Activated naive CD8-positive, alpha-beta T cell treated with anti-CD3 and anti-CD28 coated beads, Interleukin-2, amount 10 ng/mL, durations not matched to agents 7 days and 5 days (primary cell): ENCODE results near the gene SLC16A7. TPM values are rescaled to one million over a fixed set of nuclear protein-coding genes. Genes with fewer than 3 reads are reported as not detected.

Experiments used
- ATAC-seq: fragments of 150-1000 bp; cut with Tn5 transposase; one replicate; pipeline ENCODE4 v1.10.0; 2021; ENCODE audit warnings: low read depth, moderate library complexity
- POLR2A ChIA-PET: fragments of 350-600 bp; sonication (Branson Sonifier 250); formaldehyde crosslinking; loops from one replicate; lab custom pipeline; 2021; ENCODE audit warnings: antibody characterized with exemption; lab: Charles Lee
- DNase-seq: peaks from one replicate; pipeline ENCODE4 v3.0.0; 2021
- H3K27ac Mint-ChIP-seq: one replicate; pipeline ENCODE4 v1.8.0; 2022; ENCODE audit warnings: mild to moderate bottlenecking, mixed read lengths
- H3K27me3 Mint-ChIP-seq: one replicate; pipeline ENCODE4 v1.8.0; 2022; ENCODE audit warnings: mild to moderate bottlenecking, moderate library complexity, mixed read lengths
- H3K36me3 Mint-ChIP-seq: one replicate; pipeline ENCODE4 v1.8.0; 2021; ENCODE audit warnings: mild to moderate bottlenecking, mixed read lengths
- H3K4me1 Mint-ChIP-seq: one replicate; pipeline ENCODE4 v1.8.0; 2021; ENCODE audit warnings: mixed read lengths
- H3K4me3 Mint-ChIP-seq: one replicate; pipeline ENCODE4 v1.8.0; 2022; ENCODE audit warnings: mild to moderate bottlenecking, moderate library complexity, mixed read lengths
- H3K9me3 Mint-ChIP-seq: one replicate; pipeline ENCODE4 v1.8.0; 2021; ENCODE audit warnings: mixed read lengths
- total RNA-seq, 2 experiments: library from RNA; stranded (reverse); gene quantifications; one replicate each; pipeline ENCODE4 v1.2.3, GENCODE V29; 2021

SLC16A7 gene
- total RNA-seq, result 10 to 100 TPM; 39.7 to 42.4 TPM

- H3K9me3 Mint-ChIP-seq, result peaks cover 2% of the 10 kb centered on the region
Measured at GRCh38 chr12:59595883-59596540, at the start of gene SLC16A7. Gene SLC16A7 (plus strand): TSS chr12:59596029. CDS start chr12:59704802, 108,773 bp downstream.

GRCh38 chr12:59548930-59549329 lies 46.9 kb upstream of the SLC16A7 start:
- ATAC-seq (no peak), DNase-seq (no peak)
- Mint-ChIP-seq H3K27ac (no peak overlapping the region), H3K4me1 (no peaks in the 10 kb centered on the region), H3K36me3 (no peaks in the 10 kb centered on the region), H3K4me3 (no peak overlapping the region), H3K9me3 (no peaks in the 10 kb centered on the region), H3K27me3 (no peaks in the 10 kb centered on the region)
- POLR2A ChIA-PET, result no interaction called here

More at GRCh38 chr12:59595883-59596540, at the start of gene SLC16A7:
- peak within 1 kb of the TSS; percentile 96 for H3K4me3 Mint-ChIP-seq
- DNase-seq (peak; percentile 84), ATAC-seq (peak; percentile 48)
- peaks cover 20% of the 10 kb centered on the region for H3K36me3 Mint-ChIP-seq
- POLR2A ChIA-PET, result interaction anchor here (1.1 to 1.5 kb wide), 4 partner anchors 12 to 19 kb away, joined by 3 to 8 read pairs (median 7); no protein-coding TSS in a partner anchor
- peak within 1 kb of the TSS; percentile 96 for H3K27ac Mint-ChIP-seq
- no peaks in the 10 kb centered on the region for H3K27me3 Mint-ChIP-seq
- H3K4me1 Mint-ChIP-seq, result peaks cover 38% of the 10 kb centered on the region

- Mint-ChIP-seq H3K27ac (no peak overlapping the region), H3K4me1 (peaks cover under 1% of the 10 kb centered on the region), H3K36me3 (no peaks in the 10 kb centered on the region), H3K27me3 (peaks cover 2% of the 10 kb centered on the region), H3K4me3 (no peak overlapping the region), H3K9me3 (no peaks in the 10 kb centered on the region)
- ATAC-seq (no peak), DNase-seq (no peak)
- POLR2A ChIA-PET, result no interaction called here
Measured at GRCh38 chr12:59559696-59560095, 36.1 kb upstream of the SLC16A7 start.

GRCh38 chr12:59570145-59570544 lies 25.7 kb upstream of the SLC16A7 start:
- DNase-seq (no peak), ATAC-seq (no peak)

GRCh38 chr12:59574406-59574805 lies 21.4 kb upstream of the SLC16A7 start:
- peaks cover 26% of the 10 kb centered on the region for H3K4me1 Mint-ChIP-seq
- no peaks in the 10 kb centered on the region for H3K27me3 Mint-ChIP-seq
- DNase-seq (no peak), ATAC-seq (no peak)
- POLR2A ChIA-PET, result no interaction called here
- peaks cover 8% of the 10 kb centered on the region for H3K36me3 Mint-ChIP-seq
- H3K27ac Mint-ChIP-seq, result no peak overlapping the region
- H3K9me3 Mint-ChIP-seq, result peaks cover 7% of the 10 kb centered on the region
- H3K4me3 Mint-ChIP-seq, result no peak overlapping the region

More at GRCh38 chr12:59570145-59570544, 25.7 kb upstream of the SLC16A7 start:
- Mint-ChIP-seq H3K4me1 (peaks cover 6% of the 10 kb centered on the region), H3K36me3 (peaks cover 2% of the 10 kb centered on the region), H3K27me3 (peaks cover 5% of the 10 kb centered on the region), H3K27ac (no peak overlapping the region), H3K4me3 (no peak overlapping the region), H3K9me3 (no peaks in the 10 kb centered on the region)
- POLR2A ChIA-PET, result no interaction called here

GRCh38 chr12:59575826-59576225 lies 20.0 kb upstream of the SLC16A7 start:
- POLR2A ChIA-PET, result no interaction called here
- Mint-ChIP-seq H3K9me3 (peaks cover 7% of the 10 kb centered on the region), H3K4me3 (no peak overlapping the region), H3K27me3 (no peaks in the 10 kb centered on the region), H3K36me3 (peaks cover 11% of the 10 kb centered on the region), H3K27ac (no peak overlapping the region), H3K4me1 (peaks cover 32% of the 10 kb centered on the region)
- DNase-seq (no peak), ATAC-seq (no peak)

GRCh38 chr12:59578254-59578653 lies 17.6 kb upstream of the SLC16A7 start:
- Mint-ChIP-seq H3K36me3 (peaks cover 11% of the 10 kb centered on the region), H3K9me3 (peaks cover 7% of the 10 kb centered on the region), H3K27ac (peak overlapping the region; percentile 61), H3K4me3 (peak overlapping the region; percentile 45), H3K27me3 (no peaks in the 10 kb centered on the region), H3K4me1 (peaks cover 40% of the 10 kb centered on the region)
- peak; percentile 75 for ATAC-seq
- POLR2A ChIA-PET, result no interaction called here
- DNase-seq, result no peak

- no peak overlapping the region for H3K4me3 Mint-ChIP-seq
- POLR2A ChIA-PET, result interaction anchor here (1.6 kb wide), 1 partner anchor 16 kb away, joined by 6 read pairs; the partner anchor contains the start of gene SLC16A7
- H3K27me3 Mint-ChIP-seq, result no peaks in the 10 kb centered on the region
- ATAC-seq (no peak), DNase-seq (no peak)
- H3K27ac Mint-ChIP-seq, result no peak overlapping the region
- peaks cover 40% of the 10 kb centered on the region for H3K4me1 Mint-ChIP-seq
- peaks cover 7% of the 10 kb centered on the region for H3K9me3 Mint-ChIP-seq
- peaks cover 11% of the 10 kb centered on the region for H3K36me3 Mint-ChIP-seq
Measured at GRCh38 chr12:59579631-59580030, 16.2 kb upstream of the SLC16A7 start.

GRCh38 chr12:59580050-59580449 lies 15.8 kb upstream of the SLC16A7 start:
- Mint-ChIP-seq H3K27ac (no peak overlapping the region), H3K27me3 (no peaks in the 10 kb centered on the region), H3K4me1 (peaks cover 40% of the 10 kb centered on the region), H3K36me3 (peaks cover 11% of the 10 kb centered on the region), H3K9me3 (peaks cover 7% of the 10 kb centered on the region), H3K4me3 (no peak overlapping the region)
- DNase-seq (no peak), ATAC-seq (no peak)
- POLR2A ChIA-PET, result interaction anchor here (1.6 kb wide), 1 partner anchor 16 kb away, joined by 6 read pairs; the partner anchor contains the start of gene SLC16A7

GRCh38 chr12:59583003-59583712 lies 12.7 kb upstream of the SLC16A7 start:
- ATAC-seq (peak; percentile 34), DNase-seq (no peak)
- Mint-ChIP-seq H3K9me3 (peaks cover 2% of the 10 kb centered on the region), H3K27me3 (peaks cover 3% of the 10 kb centered on the region), H3K27ac (peak overlapping the region; percentile 60), H3K4me1 (peaks cover 28% of the 10 kb centered on the region), H3K4me3 (peak overlapping the region; percentile 63), H3K36me3 (peaks cover 5% of the 10 kb centered on the region)
- POLR2A ChIA-PET, result interaction anchor here (2.5 kb wide), 1 partner anchor 12 kb away, joined by 8 read pairs; no protein-coding TSS in a partner anchor

GRCh38 chr12:59587710-59588109 lies 8.1 kb upstream of the SLC16A7 start:
- no peak for DNase-seq
- Mint-ChIP-seq H3K36me3 (no peaks in the 10 kb centered on the region), H3K4me3 (no peak overlapping the region), H3K9me3 (peaks cover under 1% of the 10 kb centered on the region), H3K4me1 (peaks cover 8% of the 10 kb centered on the region), H3K27ac (no peak overlapping the region), H3K27me3 (peaks cover 3% of the 10 kb centered on the region)
- ATAC-seq, result no peak
- POLR2A ChIA-PET, result no interaction called here

GRCh38 chr12:59593761-59594160 lies 2.1 kb upstream of the SLC16A7 start:
- Mint-ChIP-seq H3K4me1 (peaks cover 34% of the 10 kb centered on the region), H3K27ac (no peak overlapping the region), H3K9me3 (peaks cover 2% of the 10 kb centered on the region), H3K27me3 (no peaks in the 10 kb centered on the region), H3K4me3 (no peak overlapping the region), H3K36me3 (peaks cover 9% of the 10 kb centered on the region)
- POLR2A ChIA-PET, result no interaction called here
- no peak for DNase-seq
- no peak for ATAC-seq

- peaks cover 12% of the 10 kb centered on the region for H3K36me3 Mint-ChIP-seq
- POLR2A ChIA-PET, result interaction anchor here (1.4 to 1.5 kb wide), 2 partner anchors 11 to 14 kb away, joined by 8 read pairs; no protein-coding TSS in a partner anchor
- ATAC-seq (no peak), DNase-seq (no peak)
- H3K4me1 Mint-ChIP-seq, result peaks cover 38% of the 10 kb centered on the region
- no peaks in the 10 kb centered on the region for H3K27me3 Mint-ChIP-seq
- H3K9me3 Mint-ChIP-seq, result peaks cover 2% of the 10 kb centered on the region
- H3K4me3 Mint-ChIP-seq, result peak overlapping the region; percentile 96
- peak overlapping the region; percentile 96 for H3K27ac Mint-ChIP-seq
Measured at GRCh38 chr12:59594943-59595500, 807 bp upstream of the SLC16A7 start.
